SK-N-SH treated with all-trans-retinoic acid at 6 μM for 48 hours (cell line): ENCODE results near the gene TDRD6.

Source experiments
- ATAC-seq: fragments of 200-7000 bp; cut with Tn5 transposase; 3 replicates; pipeline ENCODE4 v1.9.1; 2020; ENCODE audit warnings: mild to moderate bottlenecking, moderate library complexity
- BACH2 ChIP-seq: fragments of 250-450 bp; sonication (Bioruptor Pico); IDR thresholded peaks from 2 replicates; pipeline ENCODE4 v1.9.0; 2021; ENCODE audit warnings: mild to moderate bottlenecking, borderline replicate concordance
- GLIS3 ChIP-seq: fragments of 250-450 bp; sonication (Bioruptor Pico); IDR thresholded peaks from 2 replicates; pipeline ENCODE4 v1.5.0; 2020; ENCODE audit warnings: mild to moderate bottlenecking, moderate library complexity
- SNAI2 ChIP-seq: fragments of 250-450 bp; sonication (Bioruptor Pico); IDR thresholded peaks from 2 replicates; pipeline ENCODE4 v1.5.0; 2020; ENCODE audit warnings: mild to moderate bottlenecking, moderate library complexity
- TCF4 ChIP-seq: fragments of 250-450 bp; sonication (Bioruptor Pico); IDR thresholded peaks from 2 replicates; pipeline ENCODE4 v1.8.0; 2021; ENCODE audit warnings: mild to moderate bottlenecking, moderate library complexity, borderline replicate concordance
- ZFP3 ChIP-seq: fragments of 250-450 bp; sonication (Bioruptor Pico); IDR thresholded peaks from 2 replicates; pipeline ENCODE4 v1.5.0; 2020; ENCODE audit warnings: mild to moderate bottlenecking, moderate library complexity
- ZFP30 ChIP-seq: fragments of 450-650 bp; formaldehyde crosslinking; IDR thresholded peaks from 2 replicates; pipeline ENCODE4 v1.5.0; 2022; ENCODE audit warnings: mild to moderate bottlenecking, moderate library complexity
- ZNF565 ChIP-seq: fragments of 450-650 bp; formaldehyde crosslinking; conservative IDR thresholded peaks from 2 replicates; pipeline ENCODE4 v1.5.0; 2020; ENCODE audit warnings: low read depth, mild to moderate bottlenecking, moderate library complexity
- ZNF70 ChIP-seq: fragments of 450-650 bp; formaldehyde crosslinking; IDR thresholded peaks from 2 replicates; pipeline ENCODE4 v1.5.0; 2020; ENCODE audit warnings: mild to moderate bottlenecking, moderate library complexity
- TF ChIP-seq, protein P1 (sequence below): fragments of 250-450 bp; sonication (Bioruptor Pico); IDR thresholded peaks from 2 replicates; pipeline ENCODE4 v1.5.1; 2020; ENCODE audit warnings: low read depth, mild to moderate bottlenecking, moderate library complexity
- TF ChIP-seq, protein P2 (sequence below): fragments of 250-450 bp; sonication (Bioruptor Pico); IDR thresholded peaks from 2 replicates; pipeline ENCODE4 v1.8.0; 2021; ENCODE audit warnings: low read depth, mild to moderate bottlenecking, moderate library complexity, borderline replicate concordance
- TF ChIP-seq, protein P3 (sequence below): fragments of 250-450 bp; sonication (Bioruptor Pico); IDR thresholded peaks from 2 replicates; pipeline ENCODE4 v1.5.0; 2020; ENCODE audit warnings: mild to moderate bottlenecking, moderate library complexity
- TF ChIP-seq, protein P4 (sequence below): fragments of 250-450 bp; sonication (Bioruptor Pico); IDR thresholded peaks from 2 replicates; pipeline ENCODE4 v1.5.1; 2021; ENCODE audit warnings: mild to moderate bottlenecking, moderate library complexity

The TDRD6 gene

DNA sequence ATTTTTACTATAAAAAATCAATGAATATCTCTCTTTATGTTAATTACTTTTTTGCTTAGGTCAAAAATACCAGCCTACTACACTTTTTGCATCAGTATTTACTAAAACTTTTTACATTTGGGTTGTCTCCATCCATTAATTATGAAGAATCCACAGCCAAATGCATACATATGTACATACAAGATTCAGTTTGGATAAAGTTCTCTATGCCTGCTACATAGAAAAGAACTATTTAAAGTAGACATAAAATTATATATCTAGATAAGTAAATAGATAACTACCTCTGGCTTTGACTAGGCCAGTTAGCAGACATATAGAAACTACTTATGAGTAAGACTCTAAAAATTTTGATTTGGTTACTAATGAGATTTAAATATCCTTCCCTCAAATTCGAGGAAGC, 12.3 kb downstream of the TDRD6 start (continued):
- TF ChIP-seq, protein P1, sequence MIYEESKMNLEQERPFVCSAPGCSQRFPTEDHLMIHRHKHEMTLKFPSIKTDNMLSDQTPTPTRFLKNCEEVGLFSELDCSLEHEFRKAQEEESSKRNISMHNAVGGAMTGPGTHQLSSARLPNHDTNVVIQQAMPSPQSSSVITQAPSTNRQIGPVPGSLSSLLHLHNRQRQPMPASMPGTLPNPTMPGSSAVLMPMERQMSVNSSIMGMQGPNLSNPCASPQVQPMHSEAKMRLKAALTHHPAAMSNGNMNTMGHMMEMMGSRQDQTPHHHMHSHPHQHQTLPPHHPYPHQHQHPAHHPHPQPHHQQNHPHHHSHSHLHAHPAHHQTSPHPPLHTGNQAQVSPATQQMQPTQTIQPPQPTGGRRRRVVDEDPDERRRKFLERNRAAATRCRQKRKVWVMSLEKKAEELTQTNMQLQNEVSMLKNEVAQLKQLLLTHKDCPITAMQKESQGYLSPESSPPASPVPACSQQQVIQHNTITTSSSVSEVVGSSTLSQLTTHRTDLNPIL (CRISPR knock-in tag), result no peak

DNA sequence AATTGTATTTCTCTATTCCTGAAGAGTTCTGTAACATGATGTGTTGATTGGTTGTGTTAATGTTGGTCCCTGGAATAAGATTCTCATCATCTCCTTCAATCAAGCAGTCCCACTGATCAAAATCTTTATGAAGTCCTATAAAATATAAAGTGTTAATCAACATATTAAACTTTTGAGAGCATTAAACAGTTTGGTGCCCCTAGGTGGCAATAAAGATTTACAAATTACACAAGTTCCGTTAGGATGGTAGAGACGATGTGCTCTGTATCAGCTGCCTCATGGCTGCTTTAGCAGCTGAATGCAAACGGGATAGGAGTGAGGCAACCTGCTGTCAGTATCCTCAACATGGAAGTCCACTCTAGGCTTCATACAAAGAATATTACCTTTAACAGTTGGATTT, 16.9 kb downstream of the TDRD6 start:
- ATAC-seq, result no peak
- no peak for TF ChIP-seq ZNF565
- TF ChIP-seq GLIS3 (CRISPR knock-in tag), result no peak
- TF ChIP-seq, protein P2, sequence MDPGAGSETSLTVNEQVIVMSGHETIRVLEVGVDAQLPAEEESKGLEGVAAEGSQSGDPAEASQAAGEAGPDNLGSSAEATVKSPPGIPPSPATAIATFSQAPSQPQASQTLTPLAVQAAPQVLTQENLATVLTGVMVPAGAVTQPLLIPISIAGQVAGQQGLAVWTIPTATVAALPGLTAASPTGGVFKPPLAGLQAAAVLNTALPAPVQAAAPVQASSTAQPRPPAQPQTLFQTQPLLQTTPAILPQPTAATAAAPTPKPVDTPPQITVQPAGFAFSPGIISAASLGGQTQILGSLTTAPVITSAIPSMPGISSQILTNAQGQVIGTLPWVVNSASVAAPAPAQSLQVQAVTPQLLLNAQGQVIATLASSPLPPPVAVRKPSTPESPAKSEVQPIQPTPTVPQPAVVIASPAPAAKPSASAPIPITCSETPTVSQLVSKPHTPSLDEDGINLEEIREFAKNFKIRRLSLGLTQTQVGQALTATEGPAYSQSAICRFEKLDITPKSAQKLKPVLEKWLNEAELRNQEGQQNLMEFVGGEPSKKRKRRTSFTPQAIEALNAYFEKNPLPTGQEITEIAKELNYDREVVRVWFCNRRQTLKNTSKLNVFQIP (CRISPR knock-in tag), result no peak
- TF ChIP-seq ZNF70 (CRISPR knock-in tag), result no peak
- TF ChIP-seq, protein P3, sequence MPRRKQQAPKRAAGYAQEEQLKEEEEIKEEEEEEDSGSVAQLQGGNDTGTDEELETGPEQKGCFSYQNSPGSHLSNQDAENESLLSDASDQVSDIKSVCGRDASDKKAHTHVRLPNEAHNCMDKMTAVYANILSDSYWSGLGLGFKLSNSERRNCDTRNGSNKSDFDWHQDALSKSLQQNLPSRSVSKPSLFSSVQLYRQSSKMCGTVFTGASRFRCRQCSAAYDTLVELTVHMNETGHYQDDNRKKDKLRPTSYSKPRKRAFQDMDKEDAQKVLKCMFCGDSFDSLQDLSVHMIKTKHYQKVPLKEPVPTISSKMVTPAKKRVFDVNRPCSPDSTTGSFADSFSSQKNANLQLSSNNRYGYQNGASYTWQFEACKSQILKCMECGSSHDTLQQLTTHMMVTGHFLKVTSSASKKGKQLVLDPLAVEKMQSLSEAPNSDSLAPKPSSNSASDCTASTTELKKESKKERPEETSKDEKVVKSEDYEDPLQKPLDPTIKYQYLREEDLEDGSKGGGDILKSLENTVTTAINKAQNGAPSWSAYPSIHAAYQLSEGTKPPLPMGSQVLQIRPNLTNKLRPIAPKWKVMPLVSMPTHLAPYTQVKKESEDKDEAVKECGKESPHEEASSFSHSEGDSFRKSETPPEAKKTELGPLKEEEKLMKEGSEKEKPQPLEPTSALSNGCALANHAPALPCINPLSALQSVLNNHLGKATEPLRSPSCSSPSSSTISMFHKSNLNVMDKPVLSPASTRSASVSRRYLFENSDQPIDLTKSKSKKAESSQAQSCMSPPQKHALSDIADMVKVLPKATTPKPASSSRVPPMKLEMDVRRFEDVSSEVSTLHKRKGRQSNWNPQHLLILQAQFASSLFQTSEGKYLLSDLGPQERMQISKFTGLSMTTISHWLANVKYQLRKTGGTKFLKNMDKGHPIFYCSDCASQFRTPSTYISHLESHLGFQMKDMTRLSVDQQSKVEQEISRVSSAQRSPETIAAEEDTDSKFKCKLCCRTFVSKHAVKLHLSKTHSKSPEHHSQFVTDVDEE (CRISPR knock-in tag), result no peak

DNA sequence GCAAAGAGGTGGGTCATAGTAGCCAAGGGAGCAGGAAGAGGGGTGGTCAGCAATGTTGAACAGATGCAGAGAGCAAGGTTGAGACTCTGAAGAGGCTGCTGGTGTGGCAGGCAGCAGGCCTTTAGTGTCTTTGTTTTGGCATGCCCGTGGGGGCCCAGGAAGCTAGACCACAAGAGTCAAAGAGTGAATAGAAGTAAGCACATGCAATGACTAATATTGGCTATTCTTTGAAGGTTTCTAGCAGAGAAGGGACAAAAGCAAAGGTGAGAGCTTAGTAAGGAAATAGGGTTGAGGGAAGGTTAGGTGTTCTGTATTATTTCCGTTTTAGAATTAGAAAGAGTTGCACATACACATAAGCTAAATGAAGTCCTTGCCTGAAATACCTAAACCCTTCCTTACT, 18.8 kb downstream of the TDRD6 start:
- TF ChIP-seq SNAI2 (no peak), ZFP30 (CRISPR knock-in tag) (no peak), ZFP3 (no peak)
- ATAC-seq, result no peak

DNA sequence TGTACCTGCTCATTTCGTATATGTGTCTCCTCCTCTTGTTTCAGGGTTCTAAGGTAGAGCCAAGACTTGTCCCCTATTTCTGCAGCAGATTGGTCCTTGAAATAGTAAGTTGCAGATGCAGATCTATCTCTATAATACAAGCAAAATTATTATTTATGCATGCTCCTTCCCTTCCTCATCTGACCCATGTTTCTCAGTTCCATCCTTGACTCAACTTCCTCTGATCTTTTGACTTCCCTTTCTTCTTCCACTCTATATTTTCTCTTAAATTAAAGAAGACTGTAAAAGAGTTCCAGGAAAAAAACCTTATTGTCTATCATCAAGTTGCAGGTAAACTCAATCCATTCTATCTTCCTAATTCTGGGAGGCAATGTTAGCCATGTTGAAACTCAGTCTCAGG, 23.8 kb downstream of the TDRD6 start:
- TF ChIP-seq SNAI2, result no peak
- TF ChIP-seq, all 23 proteins: peak for 0
- ATAC-seq, result no peak

DNA sequence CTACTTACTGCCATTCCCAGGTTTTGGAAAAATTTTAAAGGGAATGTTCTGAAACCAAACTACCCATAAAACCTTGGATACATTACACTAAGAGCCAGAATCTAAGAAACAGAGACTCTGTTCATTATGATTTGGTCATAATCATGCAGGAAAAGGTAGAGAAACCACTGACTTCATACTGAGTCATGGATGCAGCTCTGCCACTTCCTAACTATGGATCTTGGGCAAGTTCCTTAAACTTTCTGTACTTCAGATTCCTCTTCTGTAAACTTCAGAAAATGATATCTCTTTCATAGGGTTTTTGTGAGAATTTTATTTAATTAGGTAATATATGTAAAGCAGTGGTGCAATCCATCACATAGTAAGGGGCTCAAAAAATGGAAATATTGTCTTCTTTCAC, 27.5 kb downstream of the TDRD6 start:
- TF ChIP-seq, protein P2 (CRISPR knock-in tag), result no peak
- no peak for TF ChIP-seq SNAI2
- no peak for TF ChIP-seq BACH2
- no peak for TF ChIP-seq ZNF565
- TF ChIP-seq ZFP30 (CRISPR knock-in tag), result no peak
- no peak for ATAC-seq

DNA sequence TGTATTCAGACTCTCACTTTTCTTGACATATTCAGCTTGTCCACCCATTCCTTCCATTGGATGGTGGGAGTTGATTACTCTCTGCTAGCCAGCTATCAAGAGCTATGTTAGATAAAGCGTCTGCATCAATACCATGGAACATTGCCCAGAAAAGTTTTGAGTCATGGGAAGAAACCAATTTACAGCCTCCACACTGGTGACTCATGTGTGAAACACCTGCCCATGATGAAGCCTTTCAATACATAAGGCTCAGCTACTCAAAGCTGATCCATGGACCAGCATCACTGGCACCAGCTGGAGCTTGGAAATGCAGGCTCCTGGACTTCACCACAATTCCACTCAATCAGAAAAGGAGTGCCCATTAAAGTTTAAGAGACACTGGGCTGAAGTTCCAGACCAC, 31.4 kb downstream of the TDRD6 start:
- TF ChIP-seq ZFP3 (no peak), TCF4 (CRISPR knock-in tag) (no peak), GLIS3 (CRISPR knock-in tag) (no peak), ZNF565 (no peak)
- TF ChIP-seq, protein P2 (CRISPR knock-in tag), result no peak
- ATAC-seq, result no peak

DNA sequence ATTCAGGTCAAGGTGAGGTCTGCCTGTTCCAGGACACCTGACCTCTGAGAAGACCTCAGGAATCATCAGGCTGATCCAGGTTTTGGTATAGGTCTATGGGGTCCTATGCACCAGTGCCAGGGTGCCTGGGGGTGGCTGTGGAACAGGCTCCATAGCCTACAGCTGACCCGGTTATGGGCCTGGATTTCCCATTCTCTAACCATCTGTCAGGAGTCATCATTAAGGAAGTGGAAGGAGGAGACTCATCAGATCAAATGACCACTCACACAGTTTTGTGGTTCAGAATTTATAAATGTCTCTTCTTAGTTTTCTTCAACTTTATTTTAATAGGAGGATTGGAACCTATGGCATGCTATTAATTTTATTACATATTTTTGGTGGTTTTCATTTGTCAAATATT, 32.7 kb downstream of the TDRD6 start:
- ATAC-seq, result no peak
- TF ChIP-seq, protein P4, sequence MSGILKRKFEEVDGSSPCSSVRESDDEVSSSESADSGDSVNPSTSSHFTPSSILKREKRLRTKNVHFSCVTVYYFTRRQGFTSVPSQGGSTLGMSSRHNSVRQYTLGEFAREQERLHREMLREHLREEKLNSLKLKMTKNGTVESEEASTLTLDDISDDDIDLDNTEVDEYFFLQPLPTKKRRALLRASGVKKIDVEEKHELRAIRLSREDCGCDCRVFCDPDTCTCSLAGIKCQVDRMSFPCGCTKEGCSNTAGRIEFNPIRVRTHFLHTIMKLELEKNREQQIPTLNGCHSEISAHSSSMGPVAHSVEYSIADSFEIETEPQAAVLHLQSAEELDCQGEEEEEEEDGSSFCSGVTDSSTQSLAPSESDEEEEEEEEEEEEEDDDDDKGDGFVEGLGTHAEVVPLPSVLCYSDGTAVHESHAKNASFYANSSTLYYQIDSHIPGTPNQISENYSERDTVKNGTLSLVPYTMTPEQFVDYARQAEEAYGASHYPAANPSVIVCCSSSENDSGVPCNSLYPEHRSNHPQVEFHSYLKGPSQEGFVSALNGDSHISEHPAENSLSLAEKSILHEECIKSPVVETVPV (CRISPR knock-in tag), result no peak
- TF ChIP-seq SNAI2 (no peak), TCF4 (CRISPR knock-in tag) (no peak)
